ENCODE results near the gene RANBP17.

RANBP17 gene

DNA sequence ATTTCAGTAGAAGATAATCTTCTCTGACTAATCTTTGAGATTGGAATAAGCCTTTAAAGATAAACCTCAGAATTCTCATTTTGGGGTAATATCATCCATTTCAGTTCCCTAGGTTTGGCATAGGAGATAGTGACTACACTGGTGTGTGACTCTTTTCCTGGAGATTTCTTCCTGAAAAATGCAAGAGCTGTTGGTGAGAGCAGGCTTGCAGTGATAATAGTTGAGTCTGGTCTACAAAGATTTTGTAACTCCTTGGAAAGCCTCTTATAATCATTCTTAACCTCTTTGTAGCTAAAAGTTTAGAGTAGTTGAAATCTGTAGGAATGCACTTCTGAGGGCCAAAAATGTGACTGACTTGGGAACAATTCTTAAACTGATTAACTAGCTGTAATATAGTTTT lies 23.4 kb downstream of the RANBP17 start:
- Histone ChIP-seq H2AFZ (ENCODE audit: low read length) (no peak overlapping the region), H3K9me3 (replicated peaks; ENCODE audit: insufficient read depth, low read length) (no peaks in the 10 kb centered on the region), H3K4me1 (ENCODE audit: low read length) (no peaks in the 10 kb centered on the region), H3K79me2 (ENCODE audit: low read length) (no peaks in the 10 kb centered on the region), H3F3A (ENCODE audit: insufficient read depth, low read length) (no peaks in the 10 kb centered on the region), H3K9ac (ENCODE audit: low read length) (no peak overlapping the region), H3K9me2 (replicated peaks; ENCODE audit: insufficient read depth, low read length) (no peaks in the 10 kb centered on the region), H3K27ac (ENCODE audit: low read length) (no peak overlapping the region), H3K36me3 (replicated peaks; ENCODE audit: insufficient read depth, low read length) (no peaks in the 10 kb centered on the region), H3K27me3 (replicated peaks; ENCODE audit: insufficient read depth, low read length) (no peaks in the 10 kb centered on the region), H4K20me1 (ENCODE audit: insufficient read depth, low read length) (no peaks in the 10 kb centered on the region), H3K4me2 (ENCODE audit: low read depth, low read length) (no peak overlapping the region), H3K4me3 (ENCODE audit: low read length) (no peak overlapping the region)
- no peak for DNase-seq
- TF ChIP-seq, protein P1, sequence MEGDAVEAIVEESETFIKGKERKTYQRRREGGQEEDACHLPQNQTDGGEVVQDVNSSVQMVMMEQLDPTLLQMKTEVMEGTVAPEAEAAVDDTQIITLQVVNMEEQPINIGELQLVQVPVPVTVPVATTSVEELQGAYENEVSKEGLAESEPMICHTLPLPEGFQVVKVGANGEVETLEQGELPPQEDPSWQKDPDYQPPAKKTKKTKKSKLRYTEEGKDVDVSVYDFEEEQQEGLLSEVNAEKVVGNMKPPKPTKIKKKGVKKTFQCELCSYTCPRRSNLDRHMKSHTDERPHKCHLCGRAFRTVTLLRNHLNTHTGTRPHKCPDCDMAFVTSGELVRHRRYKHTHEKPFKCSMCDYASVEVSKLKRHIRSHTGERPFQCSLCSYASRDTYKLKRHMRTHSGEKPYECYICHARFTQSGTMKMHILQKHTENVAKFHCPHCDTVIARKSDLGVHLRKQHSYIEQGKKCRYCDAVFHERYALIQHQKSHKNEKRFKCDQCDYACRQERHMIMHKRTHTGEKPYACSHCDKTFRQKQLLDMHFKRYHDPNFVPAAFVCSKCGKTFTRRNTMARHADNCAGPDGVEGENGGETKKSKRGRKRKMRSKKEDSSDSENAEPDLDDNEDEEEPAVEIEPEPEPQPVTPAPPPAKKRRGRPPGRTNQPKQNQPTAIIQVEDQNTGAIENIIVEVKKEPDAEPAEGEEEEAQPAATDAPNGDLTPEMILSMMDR (IDR thresholded peaks at IDR 0.05; ENCODE audit: low read length): no peak
- TF ChIP-seq EZH2phosphoT487 (IDR thresholded peaks at IDR 0.05; ENCODE audit: low read length) (no peak), EZH2 (optimal IDR thresholded peaks at IDR 0.05; ENCODE audit: low read depth, low read length) (no peak)

DNA sequence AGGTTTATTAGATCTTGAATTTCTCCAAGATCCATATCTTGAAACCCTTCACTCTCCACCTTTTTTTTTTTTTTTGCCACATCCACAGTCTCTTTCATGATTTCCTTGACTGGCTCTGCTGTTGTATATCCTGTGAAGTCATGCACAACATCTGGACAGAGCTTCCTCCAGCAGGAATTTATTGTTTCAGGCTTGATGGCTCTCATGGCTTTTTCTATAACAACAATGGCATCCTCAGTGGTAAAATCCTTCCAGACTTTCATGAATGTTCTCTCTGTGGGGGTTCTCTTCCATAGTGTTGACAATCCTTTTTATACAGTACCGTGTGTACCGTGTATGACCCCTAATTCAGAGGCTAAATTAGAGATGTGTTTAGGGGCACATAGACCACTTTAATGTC lies 24.0 kb downstream of the RANBP17 start:
- no peaks in the 10 kb centered on the region for H3K36me3 ChIP-seq (replicated peaks; ENCODE audit: insufficient read depth, low read length)
- H3K27me3 ChIP-seq (replicated peaks; ENCODE audit: insufficient read depth, low read length): no peaks in the 10 kb centered on the region
- no peaks in the 10 kb centered on the region for H3K4me1 ChIP-seq (ENCODE audit: low read length)
- no peak for DNase-seq
- H4K20me1 ChIP-seq (ENCODE audit: insufficient read depth, low read length): no peaks in the 10 kb centered on the region
- H3K9ac ChIP-seq (ENCODE audit: low read length): no peak overlapping the region
- H2AFZ ChIP-seq (ENCODE audit: low read length): no peak overlapping the region
- H3K9me3 ChIP-seq (replicated peaks; ENCODE audit: insufficient read depth, low read length): no peaks in the 10 kb centered on the region
- no peaks in the 10 kb centered on the region for H3K9me2 ChIP-seq (replicated peaks; ENCODE audit: insufficient read depth, low read length)
- no peak overlapping the region for H3K27ac ChIP-seq (ENCODE audit: low read length)
- no peak overlapping the region for H3K4me3 ChIP-seq (ENCODE audit: low read length)
- H3K4me2 ChIP-seq (ENCODE audit: low read depth, low read length): no peak overlapping the region
- H3K79me2 ChIP-seq (ENCODE audit: low read length): no peaks in the 10 kb centered on the region
- TF ChIP-seq EZH2 (optimal IDR thresholded peaks at IDR 0.05; ENCODE audit: low read depth, low read length): no peak
- H3F3A ChIP-seq (ENCODE audit: insufficient read depth, low read length): no peaks in the 10 kb centered on the region

DNA sequence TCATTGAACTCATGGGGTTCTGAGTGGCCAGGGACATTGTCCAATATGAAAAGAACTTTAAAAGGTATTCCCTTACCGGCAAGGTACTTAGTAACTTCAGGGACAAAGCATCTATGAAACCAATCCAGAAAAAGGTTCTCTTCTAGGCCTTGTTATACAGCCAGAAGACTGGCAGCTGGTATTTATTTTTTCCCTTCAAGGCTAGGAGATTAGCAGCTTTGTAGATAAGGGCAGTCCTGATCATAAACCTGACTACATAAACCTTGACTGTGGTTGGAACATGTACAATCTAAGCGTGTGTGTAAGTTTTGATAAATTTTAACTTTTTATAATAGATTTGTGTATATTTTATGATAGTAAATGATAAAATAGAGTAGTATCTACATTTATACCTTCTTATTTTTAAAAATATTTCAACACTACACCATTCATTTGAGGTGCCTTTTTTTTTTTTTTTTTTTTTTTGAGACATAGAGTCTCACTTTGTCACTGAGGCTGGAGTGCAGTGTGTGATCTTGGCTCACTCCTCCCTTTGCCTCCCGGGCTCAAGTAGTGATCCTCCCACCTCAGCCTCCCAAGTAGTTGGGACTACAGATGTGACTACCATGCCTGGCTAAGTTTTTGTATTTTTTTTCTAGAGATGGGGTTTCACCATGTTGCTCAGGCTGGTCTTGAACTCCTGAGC lies 24.5 kb downstream of the RANBP17 start:
- Histone ChIP-seq H3K9ac (ENCODE audit: low read length) (no peak overlapping the region), H3K36me3 (replicated peaks; ENCODE audit: insufficient read depth, low read length) (no peaks in the 10 kb centered on the region), H3K27ac (ENCODE audit: low read length) (no peak overlapping the region), H3K9me3 (replicated peaks; ENCODE audit: insufficient read depth, low read length) (no peaks in the 10 kb centered on the region), H3K4me2 (ENCODE audit: low read depth, low read length) (no peak overlapping the region), H4K20me1 (ENCODE audit: insufficient read depth, low read length) (no peaks in the 10 kb centered on the region), H3K4me1 (ENCODE audit: low read length) (no peaks in the 10 kb centered on the region), H2AFZ (ENCODE audit: low read length) (no peak overlapping the region), H3K4me3 (ENCODE audit: low read length) (no peak overlapping the region), H3K9me2 (replicated peaks; ENCODE audit: insufficient read depth, low read length) (no peaks in the 10 kb centered on the region), H3K27me3 (replicated peaks; ENCODE audit: insufficient read depth, low read length) (no peaks in the 10 kb centered on the region), H3K79me2 (ENCODE audit: low read length) (no peaks in the 10 kb centered on the region), H3F3A (ENCODE audit: insufficient read depth, low read length) (no peaks in the 10 kb centered on the region)
- no peak for DNase-seq
- no peak for TF ChIP-seq EZH2phosphoT487 (IDR thresholded peaks at IDR 0.05; ENCODE audit: low read length)
- TF ChIP-seq, protein P1 (IDR thresholded peaks at IDR 0.05; ENCODE audit: low read length): no peak
- TF ChIP-seq EZH2 (optimal IDR thresholded peaks at IDR 0.05; ENCODE audit: low read depth, low read length): no peak

DNA sequence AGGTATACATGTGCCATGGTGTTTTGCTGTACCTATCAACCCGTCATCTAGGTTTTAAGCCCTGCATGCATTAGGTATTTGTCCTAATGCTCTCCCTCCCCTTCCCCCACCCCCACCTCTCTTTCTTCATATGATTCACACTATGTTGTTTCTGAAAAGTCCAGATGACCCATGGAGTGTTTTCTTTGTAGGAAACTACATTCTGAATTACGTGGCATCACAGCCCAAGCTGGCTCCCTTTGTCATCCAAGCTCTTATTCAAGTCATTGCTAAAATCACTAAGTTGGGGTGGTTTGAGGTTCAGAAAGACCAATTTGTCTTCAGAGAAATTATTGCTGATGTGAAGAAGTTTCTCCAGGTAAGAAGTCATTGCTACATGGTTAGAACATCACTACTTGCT lies 30.4 kb downstream of the RANBP17 start:
- H3K27me3 ChIP-seq (replicated peaks; ENCODE audit: insufficient read depth, low read length): no peaks in the 10 kb centered on the region
- H3K9ac ChIP-seq (ENCODE audit: low read length): no peak overlapping the region
- no peak overlapping the region for H2AFZ ChIP-seq (ENCODE audit: low read length)
- H3K4me2 ChIP-seq (ENCODE audit: low read depth, low read length): no peak overlapping the region
- H3K79me2 ChIP-seq (ENCODE audit: low read length): no peaks in the 10 kb centered on the region
- TF ChIP-seq EZH2phosphoT487 (IDR thresholded peaks at IDR 0.05; ENCODE audit: low read length) (no peak), EZH2 (optimal IDR thresholded peaks at IDR 0.05; ENCODE audit: low read depth, low read length) (no peak)
- TF ChIP-seq, protein P1 (IDR thresholded peaks at IDR 0.05; ENCODE audit: low read length): no peak
- H3K4me3 ChIP-seq (ENCODE audit: low read length): no peak overlapping the region
- no peaks in the 10 kb centered on the region for H3K4me1 ChIP-seq (ENCODE audit: low read length)
- H4K20me1 ChIP-seq (ENCODE audit: insufficient read depth, low read length): no peaks in the 10 kb centered on the region
- H3K36me3 ChIP-seq (replicated peaks; ENCODE audit: insufficient read depth, low read length): no peaks in the 10 kb centered on the region
- DNase-seq: no peak
- H3K9me2 ChIP-seq (replicated peaks; ENCODE audit: insufficient read depth, low read length): no peaks in the 10 kb centered on the region
- H3K9me3 ChIP-seq (replicated peaks; ENCODE audit: insufficient read depth, low read length): no peaks in the 10 kb centered on the region
- H3K27ac ChIP-seq (ENCODE audit: low read length): no peak overlapping the region
- H3F3A ChIP-seq (ENCODE audit: insufficient read depth, low read length): no peaks in the 10 kb centered on the region

All from MM.1S (cell line).